ENCODE data around the gene AGMO.

AGMO gene

GRCh38 chr7:15457990-15458955 is 103.5 kb downstream of the AGMO start:
- DNase-seq (ENCODE audit: low spot score): no peak

DNA sequence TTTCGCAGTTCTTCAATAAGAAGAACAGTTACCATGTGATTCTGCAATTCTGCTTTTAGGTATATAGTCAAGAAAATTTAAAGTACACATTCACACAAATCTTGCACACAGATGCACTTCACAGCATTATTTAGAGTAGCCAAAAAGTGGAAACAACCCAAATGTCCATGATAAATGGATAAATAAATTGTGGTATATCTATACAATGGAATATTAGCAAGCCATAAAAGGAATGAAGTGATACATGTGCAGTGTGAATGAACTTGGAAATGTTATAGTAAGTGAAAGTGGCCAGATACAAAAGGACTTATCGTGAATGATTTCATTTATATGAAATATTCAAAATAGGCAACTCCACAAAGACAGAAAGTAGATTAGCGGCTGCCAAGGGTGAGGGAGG is 109.1 kb downstream of the AGMO start:
- no peak for DNase-seq (ENCODE audit: low spot score)

DNA sequence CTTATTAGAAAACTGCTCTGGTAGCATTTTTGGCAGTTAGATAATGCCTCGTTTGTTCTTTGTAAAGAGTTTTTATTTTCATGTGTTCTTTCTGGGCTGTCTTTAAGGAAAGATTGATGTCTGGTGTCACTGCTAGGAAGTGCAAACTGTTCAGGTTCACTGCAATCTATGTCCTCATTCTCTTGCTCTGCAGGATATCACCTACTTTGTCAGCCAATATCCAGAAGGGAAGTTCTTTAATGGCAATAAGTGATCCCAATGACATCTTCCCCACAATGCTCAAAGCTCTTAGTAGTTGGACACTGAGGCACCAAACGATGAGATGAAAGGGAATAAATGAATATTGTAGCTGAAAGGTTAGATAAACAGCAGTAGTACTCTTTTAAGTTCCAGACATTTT is 115.1 kb downstream of the AGMO start:
- no peak for DNase-seq (ENCODE audit: low spot score)

GRCh38 chr7:15446280-15446679 is 115.5 kb downstream of the AGMO start:
- no peak for DNase-seq (ENCODE audit: low spot score)

DNA sequence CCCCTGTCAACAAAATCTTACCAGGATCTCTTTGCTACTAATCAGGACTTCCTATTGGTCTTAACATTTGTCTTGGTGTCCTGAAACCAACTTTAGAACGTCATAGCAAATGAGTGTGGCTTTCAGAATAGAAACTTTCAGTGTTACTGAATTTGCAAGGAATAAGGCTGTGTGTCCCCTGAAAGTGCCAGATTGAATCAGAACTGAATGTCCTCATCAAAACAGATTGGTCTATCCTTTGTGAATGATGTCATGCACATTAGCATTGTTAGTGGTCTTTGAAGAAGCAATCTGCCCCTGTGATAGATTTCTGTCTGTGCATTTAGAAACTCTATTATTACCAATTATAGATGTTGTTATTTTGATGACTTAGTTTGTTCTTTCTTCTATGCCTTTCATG is 119.9 kb downstream of the AGMO start:
- no peak for DNase-seq (ENCODE audit: low spot score)

DNA sequence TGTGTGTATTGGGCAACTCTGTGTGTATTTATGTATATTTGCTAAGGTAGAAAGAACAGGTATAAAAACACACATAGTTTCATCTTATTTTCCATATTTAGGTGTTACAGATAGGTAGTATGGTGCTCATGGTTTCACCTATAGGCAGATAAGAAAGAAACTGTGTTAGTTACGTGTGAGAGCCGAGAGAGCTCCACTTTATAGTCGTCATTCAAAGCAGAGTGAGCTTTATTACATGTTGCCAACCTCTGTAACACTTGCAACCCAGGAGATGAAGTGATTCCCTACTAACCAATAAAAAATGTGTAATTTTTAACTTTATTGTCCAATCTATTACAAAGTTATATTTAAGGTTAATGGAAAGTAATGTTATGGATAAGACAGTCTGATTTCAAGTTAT is 121.3 kb downstream of the AGMO start:
- no peak for DNase-seq (ENCODE audit: low spot score)

DNA sequence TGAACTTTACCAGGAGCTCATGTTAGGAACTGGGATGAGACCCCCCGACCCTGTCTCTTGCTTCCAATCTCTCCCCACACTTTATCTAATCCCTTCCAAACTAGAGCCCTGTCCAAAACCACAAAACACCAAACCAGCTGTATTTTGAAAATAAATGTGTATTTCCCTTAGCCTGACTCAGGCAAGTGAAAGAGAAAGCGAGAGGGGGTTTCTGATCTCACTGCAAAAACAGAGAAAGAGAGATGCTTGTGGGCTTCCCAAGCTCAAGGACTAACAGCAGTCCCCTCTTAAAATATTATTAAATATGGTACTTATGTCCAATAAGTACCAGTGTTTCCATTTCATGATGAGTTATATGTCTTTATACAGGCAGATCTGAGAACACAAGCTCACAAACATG is 122.0 kb downstream of the AGMO start:
- no peak for DNase-seq (ENCODE audit: low spot score)

DNA sequence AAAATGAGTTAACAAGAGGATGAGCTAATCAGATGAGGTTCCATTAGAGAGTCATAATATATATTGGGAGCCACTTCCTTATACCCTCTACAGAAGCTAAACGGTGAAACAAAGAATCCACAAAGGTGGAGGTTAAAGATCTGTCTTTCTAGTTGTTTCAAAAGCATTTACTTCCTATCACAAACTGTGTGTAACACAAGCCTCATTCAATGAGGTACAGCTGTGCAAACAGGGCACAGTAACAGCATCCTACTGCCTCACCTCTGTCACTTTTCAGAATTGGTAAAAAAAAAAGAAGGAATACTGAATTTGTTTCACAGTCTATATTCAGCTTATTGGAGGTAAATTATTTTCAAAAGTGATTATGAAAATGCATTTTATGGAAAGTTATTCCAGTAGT is 128.7 kb downstream of the AGMO start:
- DNase-seq (ENCODE audit: low spot score): no peak

GRCh38 chr7:15430911-15431310 is 130.9 kb downstream of the AGMO start:
- DNase-seq (ENCODE audit: low spot score): no peak

GRCh38 chr7:15430191-15430590 is 131.6 kb downstream of the AGMO start:
- no peak for DNase-seq (ENCODE audit: low spot score)

- no peak for DNase-seq (ENCODE audit: low spot score)
Measured at GRCh38 chr7:15424468-15424867, 137.3 kb downstream of the AGMO start.

- DNase-seq (ENCODE audit: low spot score): no peak
Measured at GRCh38 chr7:15419596-15419995, 142.2 kb downstream of the AGMO start.

DNA sequence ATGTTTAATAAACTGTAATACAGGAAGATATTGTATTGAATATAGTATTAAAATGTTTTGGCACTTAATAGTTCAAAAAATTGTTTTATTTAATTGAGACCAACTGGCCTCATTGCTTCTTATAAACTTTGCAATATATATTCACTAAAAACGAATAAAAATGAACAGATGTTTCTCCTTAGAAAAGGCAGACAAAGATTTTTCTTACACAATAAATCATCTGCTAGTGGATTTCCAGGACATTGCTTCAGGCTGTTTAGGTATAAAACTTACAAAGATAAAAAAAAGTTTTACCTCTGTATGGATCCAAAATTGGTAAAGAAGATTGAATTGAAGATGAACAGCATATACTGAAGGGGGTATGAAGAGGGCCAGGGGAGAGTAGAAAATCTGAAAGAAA is 143.6 kb downstream of the AGMO start:
- DNase-seq (ENCODE audit: low spot score): no peak

- no peak for DNase-seq (ENCODE audit: low spot score)
Measured at GRCh38 chr7:15417341-15417988, 144.3 kb downstream of the AGMO start.

DNA sequence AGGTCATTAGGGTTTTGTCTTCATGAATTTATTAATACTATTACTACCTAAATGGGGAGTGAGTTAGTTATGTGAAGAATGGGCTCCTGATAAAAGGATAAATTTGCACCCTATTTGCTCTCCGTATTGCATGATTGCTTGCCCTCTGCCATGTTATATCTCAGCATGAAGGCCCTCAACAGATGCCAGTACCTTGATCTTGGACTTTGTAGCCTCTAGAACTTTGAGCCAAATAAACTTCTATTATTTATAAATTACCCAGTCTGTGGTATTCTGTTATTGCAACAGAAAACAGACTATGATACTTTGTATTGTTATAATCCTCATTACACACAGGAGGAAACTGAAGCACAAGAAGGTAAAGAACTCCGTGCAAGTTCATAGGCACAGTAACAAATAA is 150.8 kb downstream of the AGMO start:
- DNase-seq (ENCODE audit: low spot score): no peak

DNA sequence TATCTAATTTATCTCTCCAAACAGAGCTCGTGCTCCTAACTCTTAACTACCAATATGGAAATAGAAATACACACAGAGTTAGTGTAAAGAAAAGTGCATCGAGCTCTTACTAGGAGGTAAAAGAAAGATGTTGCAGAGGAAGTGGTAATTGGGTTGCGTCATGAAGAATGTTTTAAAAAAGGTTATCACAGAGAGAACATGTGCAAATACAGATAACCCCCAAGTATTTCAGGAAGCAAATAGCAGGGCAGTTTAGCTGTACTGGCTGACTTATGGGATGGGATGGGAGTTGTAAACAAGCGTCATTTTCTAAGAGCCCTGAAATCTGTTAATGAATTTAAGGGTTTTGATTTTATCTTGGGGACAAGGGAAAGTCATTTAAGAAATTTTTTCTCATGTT is 153.9 kb downstream of the AGMO start:
- no peak for DNase-seq (ENCODE audit: low spot score)

GRCh38 chr7:15403751-15404150 is 158.1 kb downstream of the AGMO start:
- no peak for DNase-seq (ENCODE audit: low spot score)

DNA sequence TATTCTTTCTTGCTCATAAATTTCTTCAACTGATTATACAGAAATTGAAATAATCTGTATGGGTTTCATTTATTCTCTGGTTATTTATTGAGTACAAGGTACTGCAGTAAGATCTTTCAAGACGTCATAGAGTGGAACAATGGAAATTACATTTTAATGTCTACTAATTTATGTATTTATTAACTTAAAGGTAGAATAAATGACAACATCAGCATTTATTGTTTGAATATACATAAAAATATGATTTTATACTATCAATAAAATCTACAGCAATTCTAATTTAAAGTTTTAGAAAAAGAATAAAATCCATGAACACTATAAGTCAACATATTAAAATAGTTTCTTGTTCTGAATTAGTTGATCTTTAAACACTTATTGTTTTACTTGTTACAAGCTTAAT is 158.5 kb downstream of the AGMO start:
- DNase-seq (ENCODE audit: low spot score): no peak

- no peak for DNase-seq (ENCODE audit: low spot score)
Measured at GRCh38 chr7:15402436-15403136, 159.2 kb downstream of the AGMO start.

DNA sequence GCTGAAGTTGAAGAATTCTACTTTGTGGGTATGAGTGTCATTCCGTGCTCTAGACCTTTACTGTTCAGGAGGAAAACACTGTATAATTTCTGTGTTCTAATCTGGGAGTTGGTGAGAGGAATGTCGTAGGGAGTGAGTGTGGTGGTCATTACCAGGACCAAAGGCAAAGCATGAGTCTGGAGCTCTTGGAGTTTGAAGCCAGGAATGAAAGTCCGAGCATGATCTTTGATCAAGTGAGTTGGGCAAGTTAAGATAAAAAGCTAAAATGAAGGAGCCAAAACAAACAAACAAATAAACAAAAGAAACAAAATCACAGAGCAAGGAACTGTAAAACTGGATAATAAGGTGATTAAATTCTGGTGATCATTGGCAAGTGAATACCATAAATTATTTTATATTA is 161.4 kb downstream of the AGMO start:
- DNase-seq (ENCODE audit: low spot score): no peak

- DNase-seq (ENCODE audit: low spot score): no peak
Measured at GRCh38 chr7:15399441-15399840, 162.4 kb downstream of the AGMO start.

GRCh38 chr7:15397922-15398760 is 163.7 kb downstream of the AGMO start:
- no peak for DNase-seq (ENCODE audit: low spot score)

All from HuH-7.5 (cell line).